Caco-2 (cell line): Measurements from ENCODE around the gene CAPN2. TPM values are rescaled to one million over a fixed set of nuclear protein-coding genes. Genes with fewer than 3 reads are reported as not detected.

Source experiments
- BruUV-seq: library from RNA; stranded (reverse); fragments of 400-500 nt; replicated peaks from 2 replicates; lab custom pipeline; 2021; lab: Mats Ljungman, UMichigan
- CTCF ChIA-PET: fragments of 300-600 bp; sonication (Branson Sonifier 250); formaldehyde crosslinking; loops from one replicate; lab custom pipeline; 2022; ENCODE audit warnings: antibody characterized with exemption; lab: Charles Lee
- POLR2A ChIA-PET: fragments of 300-600 bp; sonication (Branson Sonifier 250); formaldehyde crosslinking; loops from one replicate; lab custom pipeline; 2022; ENCODE audit warnings: antibody characterized with exemption; lab: Charles Lee
- DNase-seq, 2 experiments: peaks; one replicate each; pipeline versions ENCODE4 v3.0.0 to v3.0.0-alpha.2; 2020 to 2022
- H3K27me3 ChIP-seq: replicated peaks from 2 replicates; pipeline ENCODE4 v1.6.0; 2011; ENCODE audit warnings: low read length; ENCODE audit not compliant: control insufficient read depth, insufficient read depth
- H3K36me3 ChIP-seq: 2 replicates; pipeline ENCODE4 v1.5.1; 2011; ENCODE audit warnings: low read length; ENCODE audit not compliant: control insufficient read depth, insufficient read depth
- H3K4me1 ChIP-seq: fragments of 250-450 bp; sonication (Bioruptor Pico); 2 replicates; pipeline ENCODE4 v1.5.1; 2020; ENCODE audit warnings: mild to moderate bottlenecking
- H3K4me3 ChIP-seq: 2 replicates; pipeline ENCODE4 v1.5.1; 2011; ENCODE audit warnings: low read depth, mild to moderate bottlenecking, control low read depth, low read length
- H3K9me3 ChIP-seq: fragments of 250-450 bp; sonication (Bioruptor Pico); 2 replicates; pipeline ENCODE4 v1.5.1; 2020; ENCODE audit warnings: mild to moderate bottlenecking, moderate library complexity
- H3K27ac Mint-ChIP-seq: one replicate; pipeline ENCODE4 v1.8.0; 2022; ENCODE audit warnings: mixed read lengths; ENCODE audit not compliant: unreplicated experiment
- H3K27me3 Mint-ChIP-seq: one replicate; pipeline ENCODE4 v1.8.0; 2022; ENCODE audit warnings: mixed read lengths; ENCODE audit not compliant: insufficient read depth, unreplicated experiment
- H3K36me3 Mint-ChIP-seq: one replicate; pipeline ENCODE4 v1.8.0; 2022; ENCODE audit warnings: mild to moderate bottlenecking, mixed read lengths; ENCODE audit not compliant: insufficient read depth, unreplicated experiment
- H3K4me1 Mint-ChIP-seq: one replicate; pipeline ENCODE4 v1.8.0; 2022; ENCODE audit warnings: low read depth, mixed read lengths; ENCODE audit not compliant: unreplicated experiment
- H3K4me3 Mint-ChIP-seq: one replicate; pipeline ENCODE4 v1.8.0; 2022; ENCODE audit warnings: mild to moderate bottlenecking, moderate library complexity, mixed read lengths; ENCODE audit not compliant: unreplicated experiment
- H3K9me3 Mint-ChIP-seq: one replicate; pipeline ENCODE4 v1.8.0; 2022; ENCODE audit warnings: mixed read lengths; ENCODE audit not compliant: unreplicated experiment
- intact Hi-C: fragments of 100-400 bp; cut with micrococcal nuclease; formaldehyde crosslinking; loops from one replicate; pipeline ENCODE4 v1.10.0; 2022; ENCODE audit not compliant: unreplicated experiment
- total RNA-seq: library from RNA; stranded (reverse); gene quantifications from 2 replicates; pipeline ENCODE4 v1.2.3, GENCODE V29; 2022
- TF ChIP-seq, protein P1 (sequence below), 2 experiments: fragments of 200-600 bp in 1 of 2; IDR thresholded peaks; 1 replicate in 1 of 2; 2 replicates in 1 of 2; pipeline versions ENCODE4 v1.5.1 to v1.8.0; 2011 to 2022; ENCODE audit warnings: antibody characterized with exemption in 1 of 2, control low read depth in 1 of 2, inconsistent platforms in 1 of 2, low read depth in 1 of 2, low read length in 1 of 2, mild to moderate bottlenecking in 1 of 2, moderate library complexity in 1 of 2; ENCODE audit not compliant: insufficient read depth in 1 of 2, severe bottlenecking in 1 of 2, unreplicated experiment in 1 of 2

Gene CAPN2
- total RNA-seq, 1 experiment from 2014 or later: 157 TPM

DNA sequence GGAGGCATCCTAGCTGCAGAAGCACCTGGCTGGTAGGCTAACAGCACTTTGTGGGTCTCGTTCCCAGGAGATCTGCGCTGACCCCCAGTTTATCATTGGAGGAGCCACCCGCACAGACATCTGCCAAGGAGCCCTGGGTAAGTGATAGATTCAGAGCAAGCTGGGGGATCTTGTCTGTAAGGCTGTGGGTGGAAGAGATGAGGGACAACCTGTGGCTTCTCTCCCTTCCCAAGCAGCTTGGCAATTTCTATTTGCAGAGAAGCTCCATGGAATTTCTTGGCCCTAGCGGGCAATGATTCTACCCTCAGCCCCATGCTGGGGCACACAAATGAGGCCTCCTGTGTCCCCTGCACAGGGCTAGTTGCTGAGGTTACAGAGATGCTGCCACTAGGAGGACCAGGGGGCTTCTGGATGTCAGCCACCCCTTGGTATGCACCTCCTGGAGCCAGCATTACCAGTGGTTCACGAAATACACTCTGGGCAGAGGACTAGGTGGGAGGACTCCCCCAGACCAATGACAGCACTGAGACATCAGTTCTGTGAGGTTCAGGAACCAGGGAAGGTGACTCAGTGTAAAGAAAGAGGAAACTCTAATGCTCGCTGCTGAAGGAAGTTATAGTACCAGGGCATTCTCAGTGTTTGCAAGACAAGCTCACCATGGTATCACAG lies 5.5 kb downstream of the CAPN2 start:
- TF ChIP-seq, protein P1, sequence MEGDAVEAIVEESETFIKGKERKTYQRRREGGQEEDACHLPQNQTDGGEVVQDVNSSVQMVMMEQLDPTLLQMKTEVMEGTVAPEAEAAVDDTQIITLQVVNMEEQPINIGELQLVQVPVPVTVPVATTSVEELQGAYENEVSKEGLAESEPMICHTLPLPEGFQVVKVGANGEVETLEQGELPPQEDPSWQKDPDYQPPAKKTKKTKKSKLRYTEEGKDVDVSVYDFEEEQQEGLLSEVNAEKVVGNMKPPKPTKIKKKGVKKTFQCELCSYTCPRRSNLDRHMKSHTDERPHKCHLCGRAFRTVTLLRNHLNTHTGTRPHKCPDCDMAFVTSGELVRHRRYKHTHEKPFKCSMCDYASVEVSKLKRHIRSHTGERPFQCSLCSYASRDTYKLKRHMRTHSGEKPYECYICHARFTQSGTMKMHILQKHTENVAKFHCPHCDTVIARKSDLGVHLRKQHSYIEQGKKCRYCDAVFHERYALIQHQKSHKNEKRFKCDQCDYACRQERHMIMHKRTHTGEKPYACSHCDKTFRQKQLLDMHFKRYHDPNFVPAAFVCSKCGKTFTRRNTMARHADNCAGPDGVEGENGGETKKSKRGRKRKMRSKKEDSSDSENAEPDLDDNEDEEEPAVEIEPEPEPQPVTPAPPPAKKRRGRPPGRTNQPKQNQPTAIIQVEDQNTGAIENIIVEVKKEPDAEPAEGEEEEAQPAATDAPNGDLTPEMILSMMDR (IDR thresholded peaks at IDR 0.05; ENCODE audit: insufficient read depth in 1 of 2, low read depth in 1 of 2, low read length in 1 of 2, severe bottlenecking in 1 of 2, unreplicated experiment in 1 of 2): no peak
- intact Hi-C loops: no loop called here
- BruUV-seq: no TSS peak
- Histone ChIP-seq H3K4me1 (peaks cover 84% of the 10 kb centered on the region), H3K27me3 (no peaks in the 10 kb centered on the region), H3K4me3 (no peak overlapping the region), H3K36me3 (peaks cover 4% of the 10 kb centered on the region), H3K9me3 (no peaks in the 10 kb centered on the region)
- no peak overlapping the region for H3K4me3 Mint-ChIP-seq
- peaks cover 55% of the 10 kb centered on the region for H3K4me1 Mint-ChIP-seq
- peaks cover 64% of the 10 kb centered on the region for H3K36me3 Mint-ChIP-seq
- H3K9me3 Mint-ChIP-seq: no peaks in the 10 kb centered on the region
- CTCF ChIA-PET: interaction anchor here (1.2 to 1.6 kb wide), 3 partner anchors 17 to 31 kb away, joined by 3 to 10 read pairs (median 6); no protein-coding TSS in a partner anchor
- no peak for DNase-seq
- POLR2A ChIA-PET: interaction anchor here (0.5 to 1.7 kb wide), 3 partner anchors 12 to 20 kb away, joined by 3 to 6 read pairs (median 4); no protein-coding TSS in a partner anchor
- no peaks in the 10 kb centered on the region for H3K27me3 Mint-ChIP-seq
- peak overlapping the region; percentile 86 for H3K27ac Mint-ChIP-seq

DNA sequence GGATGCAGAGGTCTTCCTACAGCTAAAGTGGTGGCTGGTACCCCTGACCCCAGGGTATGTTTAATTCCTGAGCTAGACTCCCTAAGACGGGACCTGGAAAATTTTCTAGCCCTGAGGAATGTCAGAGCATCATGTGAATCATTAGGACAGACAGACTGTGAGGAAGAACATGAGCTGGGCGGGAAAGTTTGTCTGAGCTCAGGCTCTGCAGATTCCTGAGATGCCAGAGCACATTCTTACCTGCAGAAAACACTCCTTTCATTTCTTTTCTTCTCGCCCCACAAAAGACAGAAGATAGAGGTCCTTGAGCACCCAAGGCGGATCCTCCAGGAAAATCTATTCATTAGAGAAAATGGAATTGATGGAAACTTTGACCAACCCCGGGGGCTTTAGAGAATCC lies 6.5 kb downstream of the CAPN2 start:
- Mint-ChIP-seq H3K4me1 (peaks cover 58% of the 10 kb centered on the region), H3K9me3 (no peaks in the 10 kb centered on the region), H3K27ac (peak overlapping the region; percentile 86), H3K4me3 (peak overlapping the region; percentile 38), H3K36me3 (peaks cover 72% of the 10 kb centered on the region), H3K27me3 (no peaks in the 10 kb centered on the region)
- TF ChIP-seq, protein P1 (IDR thresholded peaks at IDR 0.05; ENCODE audit: insufficient read depth in 1 of 2, low read depth in 1 of 2, low read length in 1 of 2, severe bottlenecking in 1 of 2, unreplicated experiment in 1 of 2): no peak
- H3K4me1 ChIP-seq: peaks cover 80% of the 10 kb centered on the region
- no peaks in the 10 kb centered on the region for H3K9me3 ChIP-seq
- intact Hi-C loops: loop anchor here (1.0 kb wide), 3 partner anchors 9 to 100 kb away; no protein-coding TSS in a partner anchor
- TSS peak; percentile 79 for BruUV-seq
- peaks cover 4% of the 10 kb centered on the region for H3K36me3 ChIP-seq
- ChIA-PET CTCF (interaction anchor here (0.7 to 1.6 kb wide), 7 partner anchors 8 to 47 kb away, joined by 3 to 10 read pairs (median 3); no protein-coding TSS in a partner anchor), POLR2A (interaction anchor here (0.5 to 1.7 kb wide), 7 partner anchors 8 to 273 kb away, joined by 3 to 6 read pairs (median 4); no protein-coding TSS in a partner anchor)
- peak; percentile 69 to 82 for DNase-seq
- no peak overlapping the region for H3K4me3 ChIP-seq
- H3K27me3 ChIP-seq: no peaks in the 10 kb centered on the region

DNA sequence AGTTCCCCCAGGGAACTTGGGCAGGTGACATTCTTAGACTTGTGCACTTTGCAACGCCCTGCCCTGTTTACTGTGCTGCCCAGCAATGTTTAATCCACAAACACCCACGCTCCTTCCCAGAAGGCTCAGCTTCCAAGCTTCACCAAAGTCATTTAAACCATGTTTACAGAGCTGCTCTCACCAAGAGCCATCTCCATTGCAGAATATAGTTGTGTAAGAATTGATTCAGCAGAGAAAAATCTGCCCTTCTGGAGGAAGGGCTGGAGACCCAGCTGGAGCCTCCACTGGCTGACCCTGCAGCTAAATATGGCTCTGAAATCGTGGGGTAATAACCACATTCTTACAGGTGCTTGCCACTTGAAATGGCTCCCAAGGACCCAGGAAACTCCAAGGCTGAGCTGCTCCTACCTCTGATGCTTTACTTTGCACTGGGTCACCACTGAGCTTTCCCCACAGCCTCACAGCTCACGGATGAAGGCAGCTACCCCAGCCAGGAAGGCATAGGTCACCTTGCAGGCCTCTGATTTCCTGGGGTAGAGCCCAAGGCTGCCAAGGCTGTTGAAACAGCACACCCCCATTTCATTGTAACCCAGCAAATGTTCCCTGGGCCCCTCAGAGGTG lies 8.7 kb downstream of the CAPN2 start:
- ChIA-PET POLR2A (interaction anchor here (0.6 to 1.2 kb wide), 2 partner anchors 17 to 726 kb away, joined by 3 to 7 read pairs; no protein-coding TSS in a partner anchor), CTCF (interaction anchor here (1.4 to 1.5 kb wide), 2 partner anchors 11 to 23 kb away, joined by 3 read pairs; no protein-coding TSS in a partner anchor)
- Histone ChIP-seq H3K27me3 (no peaks in the 10 kb centered on the region), H3K9me3 (no peaks in the 10 kb centered on the region), H3K4me1 (peaks cover 58% of the 10 kb centered on the region), H3K36me3 (peaks cover 8% of the 10 kb centered on the region), H3K4me3 (no peak overlapping the region)
- H3K4me1 Mint-ChIP-seq: peaks cover 52% of the 10 kb centered on the region
- H3K9me3 Mint-ChIP-seq: no peaks in the 10 kb centered on the region
- peak overlapping the region; percentile 38 for H3K4me3 Mint-ChIP-seq
- intact Hi-C loops: no loop called here
- TF ChIP-seq, protein P1 (IDR thresholded peaks at IDR 0.05; ENCODE audit: insufficient read depth in 1 of 2, low read depth in 1 of 2, low read length in 1 of 2, severe bottlenecking in 1 of 2, unreplicated experiment in 1 of 2): no peak
- no TSS peak for BruUV-seq
- H3K27me3 Mint-ChIP-seq: no peaks in the 10 kb centered on the region
- DNase-seq: peak in 1 of 2 experiments; percentile 55
- H3K36me3 Mint-ChIP-seq: peaks cover 82% of the 10 kb centered on the region
- peak overlapping the region; percentile 86 for H3K27ac Mint-ChIP-seq
